Common myeloid progenitor, CD34-positive (primary cell): ENCODE data around the gene BIRC7.
A peak's percentile ranks its signal among the peaks of the same experiment; 100 is the strongest.
"Not testable (repeated sequence)": the region's sequence is repeated elsewhere in the genome, so short reads cannot be mapped to it uniquely, and the experiment has no call there.

ENCODE experiments used
- CTCF ChIA-PET: fragments of 350-600 bp; sonication (Branson Sonifier 250); formaldehyde crosslinking; loops from one replicate; lab custom pipeline; 2021; ENCODE audit warnings: antibody characterized with exemption; lab: Charles Lee
- POLR2A ChIA-PET: fragments of 350-600 bp; sonication (Branson Sonifier 250); formaldehyde crosslinking; loops from one replicate; lab custom pipeline; 2021; ENCODE audit warnings: antibody characterized with exemption; lab: Charles Lee
- DNase-seq, 3 donors: peaks; one replicate each; pipeline versions ENCODE4 v3.0.0 to v3.0.0-alpha.2; 2013
- H3K27ac ChIP-seq, 2 experiments: 1 replicate in 1 of 2; 2 replicates in 1 of 2; pipeline ENCODE4 v1.7.0; 2013; ENCODE audit warnings: inconsistent platforms in 2 of 2, low read length in 2 of 2, mild to moderate bottlenecking in 2 of 2, low read depth in 1 of 2, moderate library complexity in 1 of 2; ENCODE audit not compliant: severe bottlenecking in 2 of 2, insufficient read depth in 1 of 2, poor library complexity in 1 of 2
- H3K27me3 ChIP-seq, 5 experiments: replicated peaks in 2 of 5; 1 replicate in 3 of 5; 2 replicates in 2 of 5; pipeline versions ENCODE4 v1.6.1 to v1.7.0; 2013; ENCODE audit warnings: low read length in 4 of 5, mild to moderate bottlenecking in 2 of 5, moderate library complexity in 2 of 5, inconsistent platforms in 1 of 5; ENCODE audit not compliant: insufficient read depth in 5 of 5, control insufficient read depth in 4 of 5
- H3K36me3 ChIP-seq, 4 experiments: 1 replicate in 2 of 4; 2 replicates in 2 of 4; pipeline versions ENCODE4 v1.6.1 to v1.7.0; 2013; ENCODE audit warnings: low read length in 3 of 4, control low read depth in 1 of 4, mild to moderate bottlenecking in 1 of 4; ENCODE audit not compliant: control insufficient read depth in 4 of 4, insufficient read depth in 4 of 4
- H3K4me1 ChIP-seq, 4 experiments: 1 replicate in 3 of 4; 2 replicates in 1 of 4; pipeline versions ENCODE4 v1.6.1 to v1.7.1; 2013; ENCODE audit warnings: low read length in 3 of 4, mild to moderate bottlenecking in 3 of 4, control low read depth in 1 of 4, inconsistent platforms in 1 of 4, moderate library complexity in 1 of 4; ENCODE audit not compliant: control insufficient read depth in 4 of 4, insufficient read depth in 4 of 4; ENCODE audit errors: control extremely low read depth in 1 of 4
- H3K4me3 ChIP-seq, 7 experiments: 1 replicate in 4 of 7; 2 replicates in 3 of 7; pipeline versions ENCODE4 v1.5.1 to v1.7.0; 2013; ENCODE audit warnings: mild to moderate bottlenecking in 7 of 7, low read length in 6 of 7, moderate library complexity in 6 of 7, inconsistent platforms in 2 of 7, low read depth in 2 of 7, control low read depth in 1 of 7; ENCODE audit not compliant: insufficient read depth in 4 of 7, control insufficient read depth in 1 of 7; ENCODE audit errors: extremely low read depth in 1 of 7
- H3K9me3 ChIP-seq, 5 experiments: 1 replicate in 4 of 5; 2 replicates in 1 of 5; pipeline versions ENCODE4 v1.6.1 to v1.7.1; 2013; ENCODE audit warnings: low read length in 4 of 5, mild to moderate bottlenecking in 2 of 5, inconsistent platforms in 1 of 5, low read depth in 1 of 5, moderate library complexity in 1 of 5; ENCODE audit not compliant: control insufficient read depth in 4 of 5, insufficient read depth in 2 of 5; ENCODE audit errors: control extremely low read depth in 1 of 5
- WGBS: methylation state at CpG from one replicate; pipeline ENCODE4 v1.1.5; 2013; ENCODE audit not compliant: insufficient coverage; 5-methylcytosine and 5-hydroxymethylcytosine counted together

The BIRC7 gene

GRCh38 chr20:63220696-63221399, 14.9 kb upstream of the BIRC7 start:
- Histone ChIP-seq H3K4me1 (peaks cover 0 to 16% (median 13%) of the 10 kb centered on the region in 4 experiments), H3K36me3 (no peaks in the 10 kb centered on the region), H3K27ac (no peak overlapping the region), H3K9me3 (no peaks in the 10 kb centered on the region), H3K4me3 (no peak overlapping the region), H3K27me3 (peaks cover 0 to 4% (median 0%) of the 10 kb centered on the region in 5 experiments)
- ChIA-PET POLR2A (no interaction called here), CTCF (interaction anchor here (0.8 to 2.2 kb wide), 4 partner anchors 9 to 25 kb away, joined by 3 to 11 read pairs (median 6); no protein-coding TSS in a partner anchor)
- 83% methylated on average over 8 of the region's 9 CpGs for WGBS
- DNase-seq = no peak

GRCh38 chr20:63221400-63222053, 14.2 kb upstream of the BIRC7 start:
- WGBS = 98% methylated on average over 7 of the region's 12 CpGs
- DNase-seq, H3K4me3 ChIP-seq, POLR2A ChIA-PET, H3K9me3 ChIP-seq, H3K27me3 ChIP-seq, H3K36me3 ChIP-seq, H3K27ac ChIP-seq: not testable (repeated sequence)
- CTCF ChIA-PET = interaction anchor here (0.8 to 1.7 kb wide), 2 partner anchors 9 to 10 kb away, joined by 3 to 11 read pairs; no protein-coding TSS in a partner anchor
- H3K4me1 ChIP-seq = peaks cover 0 to 13% (median 9%) of the 10 kb centered on the region in 4 experiments

DNA sequence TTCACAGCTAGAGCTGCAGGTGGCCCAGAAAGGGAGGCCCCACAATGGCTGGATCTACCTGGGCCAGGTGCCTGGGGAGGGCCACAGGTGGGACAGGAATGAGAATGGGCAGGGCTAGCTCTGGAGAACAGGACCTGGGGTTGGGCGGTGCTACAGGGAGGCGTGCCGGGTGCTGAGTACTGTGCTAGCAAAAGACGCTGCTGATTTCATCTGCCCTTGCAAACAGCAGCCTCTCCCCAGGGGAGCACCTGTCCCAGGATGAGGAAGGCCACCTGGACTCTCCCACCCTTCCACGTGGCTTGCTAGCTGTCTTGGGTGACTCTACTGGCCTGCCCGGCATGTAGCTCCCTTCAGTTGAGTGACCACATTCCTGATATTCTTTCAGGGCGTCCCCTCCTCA, 13.2 kb upstream of the BIRC7 start:
- no peak for DNase-seq
- H3K27me3 ChIP-seq = peaks cover 0 to 4% (median 0%) of the 10 kb centered on the region in 5 experiments
- ChIA-PET POLR2A (no interaction called here), CTCF (interaction anchor here (1.2 to 4.7 kb wide), 14 partner anchors 9 to 154 kb away, joined by 4 to 54 read pairs (median 12); partner anchors contain the start of genes BIRC7 and YTHDF1)
- no peaks in the 10 kb centered on the region for H3K36me3 ChIP-seq
- no peaks in the 10 kb centered on the region for H3K9me3 ChIP-seq
- peaks cover 0 to 11% (median 4%) of the 10 kb centered on the region in 4 experiments for H3K4me1 ChIP-seq
- no peak overlapping the region for H3K27ac ChIP-seq
- 71% methylated on average over 3 of the region's 7 CpGs for WGBS
- H3K4me3 ChIP-seq = no peak overlapping the region

DNA sequence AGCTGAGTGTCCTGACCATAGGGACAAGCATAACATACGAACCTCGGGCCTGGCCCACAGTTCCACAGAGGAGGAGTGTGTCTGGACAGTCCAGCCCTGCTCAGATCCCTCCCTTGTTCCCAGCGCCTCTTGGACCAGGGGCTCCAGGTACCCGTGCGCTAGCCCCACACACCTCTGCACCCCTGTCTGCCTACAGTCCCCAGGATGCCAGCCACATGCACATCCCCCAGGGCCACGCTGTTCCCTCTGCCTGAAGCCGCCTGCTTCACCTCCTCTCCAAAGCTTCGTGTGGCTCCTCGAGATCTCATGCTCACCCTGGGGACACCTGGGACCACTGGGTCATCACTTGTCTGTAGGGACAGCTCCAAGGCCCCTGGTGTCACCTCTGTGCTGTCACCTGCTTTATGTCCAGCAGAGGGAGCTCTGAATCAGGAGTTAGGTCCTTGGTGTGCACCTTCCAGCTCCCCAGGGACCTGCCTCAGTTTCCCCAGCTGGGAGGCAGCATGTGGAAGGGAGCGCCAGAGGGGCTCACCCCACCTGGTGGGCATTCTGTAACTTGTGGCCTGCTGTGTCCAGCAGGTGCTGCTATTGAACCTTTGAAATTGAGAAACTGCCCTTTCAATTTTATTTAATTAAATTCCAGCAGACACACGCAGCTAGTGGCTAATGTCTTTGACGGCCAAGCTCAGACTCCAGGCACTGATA, 12.4 kb upstream of the BIRC7 start:
- Histone ChIP-seq H3K9me3 (no peaks in the 10 kb centered on the region), H3K4me1 (peaks cover 0 to 11% (median 4%) of the 10 kb centered on the region in 4 experiments), H3K4me3 (no peak overlapping the region), H3K36me3 (no peaks in the 10 kb centered on the region), H3K27ac (no peak overlapping the region), H3K27me3 (peaks cover 0 to 4% (median 0%) of the 10 kb centered on the region in 5 experiments)
- 63% methylated on average over 11 of the region's 12 CpGs for WGBS
- POLR2A ChIA-PET = no interaction called here
- peak in 2 of 3 donors; percentile 36 to 46 for DNase-seq
- CTCF ChIA-PET = interaction anchor here (0.7 to 4.7 kb wide), 25 partner anchors 9 to 157 kb away, joined by 3 to 54 read pairs (median 6); partner anchors contain the start of genes ARFGAP1, BIRC7 and YTHDF1

- no peak for DNase-seq
- H3K36me3 ChIP-seq = no peaks in the 10 kb centered on the region
- no peak overlapping the region for H3K4me3 ChIP-seq
- 81% methylated on average over 4 of the region's 6 CpGs for WGBS
- ChIA-PET POLR2A (no interaction called here), CTCF (interaction anchor here (0.7 to 4.7 kb wide), 28 partner anchors 10 to 156 kb away, joined by 3 to 54 read pairs (median 4); partner anchors contain the start of genes ARFGAP1, BIRC7 and YTHDF1)
- H3K27ac ChIP-seq = no peak overlapping the region
- H3K27me3 ChIP-seq = peaks cover 0 to 5% (median 4%) of the 10 kb centered on the region in 5 experiments
- no peaks in the 10 kb centered on the region for H3K9me3 ChIP-seq
- H3K4me1 ChIP-seq = peaks cover 0 to 11% (median 4%) of the 10 kb centered on the region in 4 experiments
These were observed 11.9 kb upstream of the BIRC7 start for GRCh38 chr20:63223826-63224207.

- peaks cover 0 to 12% (median 7%) of the 10 kb centered on the region in 5 experiments for H3K27me3 ChIP-seq
- H3K27ac ChIP-seq = no peak overlapping the region
- H3K36me3 ChIP-seq = no peaks in the 10 kb centered on the region
- peak in 1 of 3 donors; percentile 37 for DNase-seq
- ChIA-PET POLR2A (interaction anchor here (0.6 kb wide), 1 partner anchor 47 kb away, joined by 6 read pairs; no protein-coding TSS in a partner anchor), CTCF (interaction anchor here (0.9 to 4.7 kb wide), 22 partner anchors 11 to 155 kb away, joined by 3 to 54 read pairs (median 7); partner anchors contain the start of genes ARFGAP1, BIRC7 and YTHDF1)
- peaks cover 0 to 11% (median 4%) of the 10 kb centered on the region in 4 experiments for H3K4me1 ChIP-seq
- no peaks in the 10 kb centered on the region for H3K9me3 ChIP-seq
- WGBS = 57% methylated on average over 10 of the region's 16 CpGs
- H3K4me3 ChIP-seq = no peak overlapping the region
These were observed 11.2 kb upstream of the BIRC7 start for GRCh38 chr20:63224412-63225081.
